ENCODE measurements around the gene CHD2. TPM values are rescaled to one million over a fixed set of nuclear protein-coding genes. Genes with fewer than 3 reads are reported as not detected.

Gene CHD2
- total and polyA plus RNA-seq, 10 of the 15 experiments (the other 5 are each of a cell fraction or from before 2014, with no cell fraction given): 38.1 to 94.7 (median 63.3) TPM

DNA sequence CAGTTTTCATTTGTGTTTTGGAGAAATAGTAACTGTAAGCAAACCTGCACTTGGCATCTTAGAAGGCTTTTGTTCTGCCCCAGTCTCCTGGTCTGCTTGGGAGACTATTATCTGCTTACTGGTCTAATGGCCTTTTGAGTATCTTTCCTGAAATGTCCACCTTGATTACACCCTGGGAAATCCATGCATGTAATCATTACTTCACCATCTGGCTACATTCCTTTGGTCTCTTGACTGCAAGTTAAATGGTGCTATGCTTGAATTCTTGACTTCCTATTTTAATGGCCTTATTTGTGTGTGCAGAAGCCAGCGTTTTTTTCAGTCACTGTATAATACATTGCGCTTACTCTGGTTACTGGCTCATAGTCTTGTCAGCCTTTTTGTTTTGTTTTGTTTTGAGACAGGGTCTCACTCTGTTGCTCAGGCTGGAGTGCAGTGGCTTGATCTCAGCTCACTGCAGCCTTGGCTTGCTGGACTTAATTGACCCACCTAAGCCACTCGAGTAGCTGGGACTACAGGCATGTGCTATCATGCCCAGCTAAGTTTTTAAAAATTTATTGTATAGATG is 30.0 kb downstream of the CHD2 start:
- intact Hi-C loops (cut with micrococcal nuclease; ENCODE audit: unreplicated experiment): no loop called here
- H3K4me2 ChIP-seq (ENCODE audit: control insufficient read depth, insufficient read depth): no peak overlapping the region
- peaks cover 21% of the 10 kb centered on the region for H3K79me2 ChIP-seq (ENCODE audit: control insufficient read depth, insufficient read depth, low read length)
- ChIA-PET RAD21 (ENCODE audit: unreplicated experiment) (interaction anchor here (0.5 kb wide), 1 partner anchor 132 kb away, joined by 3 read pairs; no protein-coding TSS in a partner anchor), CTCF (interaction anchor here (1.1 to 4.1 kb wide), 2 partner anchors 12 to 133 kb away, joined by 3 to 29 read pairs; no protein-coding TSS in a partner anchor), POLR2A (no interaction called here), SMC1A (ENCODE audit: uncharacterized antibody, unreplicated experiment) (interaction anchor here (1.6 to 7.6 kb wide), 4 partner anchors 9 to 133 kb away, joined by 4 to 34 read pairs (median 5); no protein-coding TSS in a partner anchor)
- TF ChIP-seq NFYA (IDR thresholded peaks at IDR 0.05; ENCODE audit: borderline replicate concordance, low read depth, low read length) (no peak), CREB1 (IDR thresholded peaks at IDR 0.05; ENCODE audit: low read depth) (no peak), IKZF1 (conservative IDR thresholded peaks at IDR 0.05) (no peak), CHD2 (IDR thresholded peaks at IDR 0.05; ENCODE audit: borderline replicate concordance, low read depth, low read length) (no peak), NFXL1 (IDR thresholded peaks at IDR 0.05; ENCODE audit: borderline replicate concordance) (no peak), ZNF217 (IDR thresholded peaks at IDR 0.05) (no peak), ZSCAN29 (IDR thresholded peaks at IDR 0.05) (no peak), NKRF (conservative IDR thresholded peaks at IDR 0.05) (no peak)
- no peak for DNase-seq (ENCODE audit: low read depth, low spot score)
- H3K4me1 ChIP-seq (ENCODE audit: control insufficient read depth, insufficient read depth, low read length): peaks cover 8% of the 10 kb centered on the region; the same call in 1 of the 2 replicates
- 85% methylated on average over 3 of the region's 3 CpGs for WGBS (ENCODE audit: insufficient coverage, insufficient replicate concordance, low lambda C conversion rate, missing lambda C conversion rate)
- H3K9me3 ChIP-seq (replicated peaks; ENCODE audit: control insufficient read depth, insufficient read depth, low read length): no peaks in the 10 kb centered on the region
- no peak for ATAC-seq
- FAIRE-seq: no peak
- no peak overlapping the region for H2AFZ ChIP-seq (ENCODE audit: control insufficient read depth, low read depth, low read length)
- no peak overlapping the region for H3K4me3 ChIP-seq
- in situ Hi-C loops (cut with MboI): no loop called here
- H3K27ac ChIP-seq (ENCODE audit: control insufficient read depth, insufficient read depth): no peak overlapping the region
- H3K36me3 ChIP-seq (ENCODE audit: control insufficient read depth in 2 of 2, insufficient read depth in 2 of 2, low read length in 1 of 2): peaks cover 17 to 50% of the 10 kb centered on the region in 2 experiments
- TSS peak; percentile 3 for BruUV-seq (replicated peaks)
- no peaks in the 10 kb centered on the region for H4K20me1 ChIP-seq (ENCODE audit: control insufficient read depth, insufficient read depth)
- no peaks in the 10 kb centered on the region for H3K27me3 ChIP-seq (replicated peaks in 1 of 2; ENCODE audit: control insufficient read depth in 2 of 2, insufficient read depth in 2 of 2, low read length in 1 of 2)
- no peak overlapping the region for H3K9ac ChIP-seq (ENCODE audit: control insufficient read depth, insufficient read depth, low read length)

All from GM12878 (cell line).